ENCODE measurements around the gene SHCBP1L.

Gene SHCBP1L

DNA sequence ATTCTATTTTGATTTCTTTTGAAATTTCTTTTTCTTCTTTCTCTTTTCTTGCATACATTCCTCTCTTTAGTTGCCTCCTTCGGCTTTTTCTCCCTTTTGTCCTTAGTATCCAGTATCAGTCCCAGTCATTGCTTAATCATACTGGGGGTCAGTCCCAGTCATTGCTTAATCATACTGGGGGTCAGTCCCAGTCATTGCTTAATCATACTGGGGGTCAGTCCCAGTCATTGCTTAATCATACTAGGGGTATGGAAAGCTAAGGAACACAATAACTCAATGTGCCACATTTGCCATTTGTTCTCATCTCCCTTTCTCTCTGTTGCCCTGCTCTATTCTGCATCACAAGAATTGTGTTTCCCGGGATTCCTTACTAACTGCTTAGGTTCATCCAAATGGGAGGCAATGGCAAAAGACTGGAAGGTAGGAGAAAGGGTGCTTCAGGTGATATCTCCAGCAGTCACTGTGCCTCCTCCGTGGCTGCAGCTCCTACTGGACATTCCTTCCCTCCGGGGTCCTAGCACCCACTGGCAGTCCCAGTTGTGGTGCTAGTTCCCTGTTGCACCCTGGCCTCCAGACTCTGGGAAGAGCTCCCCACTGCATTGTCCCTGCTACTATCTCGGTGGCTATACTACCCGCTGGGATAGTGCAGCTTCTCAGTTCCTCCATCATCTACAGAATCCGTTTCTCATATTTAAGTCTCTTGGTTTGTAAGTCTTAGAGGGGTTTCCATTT lies 37.6 kb upstream of the SHCBP1L start:
- H3K27ac ChIP-seq (replicated peaks): no peak overlapping the region
- TF ChIP-seq, protein P1, sequence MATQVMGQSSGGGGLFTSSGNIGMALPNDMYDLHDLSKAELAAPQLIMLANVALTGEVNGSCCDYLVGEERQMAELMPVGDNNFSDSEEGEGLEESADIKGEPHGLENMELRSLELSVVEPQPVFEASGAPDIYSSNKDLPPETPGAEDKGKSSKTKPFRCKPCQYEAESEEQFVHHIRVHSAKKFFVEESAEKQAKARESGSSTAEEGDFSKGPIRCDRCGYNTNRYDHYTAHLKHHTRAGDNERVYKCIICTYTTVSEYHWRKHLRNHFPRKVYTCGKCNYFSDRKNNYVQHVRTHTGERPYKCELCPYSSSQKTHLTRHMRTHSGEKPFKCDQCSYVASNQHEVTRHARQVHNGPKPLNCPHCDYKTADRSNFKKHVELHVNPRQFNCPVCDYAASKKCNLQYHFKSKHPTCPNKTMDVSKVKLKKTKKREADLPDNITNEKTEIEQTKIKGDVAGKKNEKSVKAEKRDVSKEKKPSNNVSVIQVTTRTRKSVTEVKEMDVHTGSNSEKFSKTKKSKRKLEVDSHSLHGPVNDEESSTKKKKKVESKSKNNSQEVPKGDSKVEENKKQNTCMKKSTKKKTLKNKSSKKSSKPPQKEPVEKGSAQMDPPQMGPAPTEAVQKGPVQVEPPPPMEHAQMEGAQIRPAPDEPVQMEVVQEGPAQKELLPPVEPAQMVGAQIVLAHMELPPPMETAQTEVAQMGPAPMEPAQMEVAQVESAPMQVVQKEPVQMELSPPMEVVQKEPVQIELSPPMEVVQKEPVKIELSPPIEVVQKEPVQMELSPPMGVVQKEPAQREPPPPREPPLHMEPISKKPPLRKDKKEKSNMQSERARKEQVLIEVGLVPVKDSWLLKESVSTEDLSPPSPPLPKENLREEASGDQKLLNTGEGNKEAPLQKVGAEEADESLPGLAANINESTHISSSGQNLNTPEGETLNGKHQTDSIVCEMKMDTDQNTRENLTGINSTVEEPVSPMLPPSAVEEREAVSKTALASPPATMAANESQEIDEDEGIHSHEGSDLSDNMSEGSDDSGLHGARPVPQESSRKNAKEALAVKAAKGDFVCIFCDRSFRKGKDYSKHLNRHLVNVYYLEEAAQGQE (IDR thresholded peaks at IDR 0.05; ENCODE audit: insufficient replicate concordance, low read depth): no peak
- TF ChIP-seq SPI1 (IDR thresholded peaks at IDR 0.05; ENCODE audit: borderline replicate concordance, low read depth) (no peak), GABPA (IDR thresholded peaks at IDR 0.05; ENCODE audit: low read depth) (no peak), POLR2AphosphoS5 (IDR thresholded peaks at IDR 0.05; ENCODE audit: low read depth) (no peak)
- TF ChIP-seq, protein P2, sequence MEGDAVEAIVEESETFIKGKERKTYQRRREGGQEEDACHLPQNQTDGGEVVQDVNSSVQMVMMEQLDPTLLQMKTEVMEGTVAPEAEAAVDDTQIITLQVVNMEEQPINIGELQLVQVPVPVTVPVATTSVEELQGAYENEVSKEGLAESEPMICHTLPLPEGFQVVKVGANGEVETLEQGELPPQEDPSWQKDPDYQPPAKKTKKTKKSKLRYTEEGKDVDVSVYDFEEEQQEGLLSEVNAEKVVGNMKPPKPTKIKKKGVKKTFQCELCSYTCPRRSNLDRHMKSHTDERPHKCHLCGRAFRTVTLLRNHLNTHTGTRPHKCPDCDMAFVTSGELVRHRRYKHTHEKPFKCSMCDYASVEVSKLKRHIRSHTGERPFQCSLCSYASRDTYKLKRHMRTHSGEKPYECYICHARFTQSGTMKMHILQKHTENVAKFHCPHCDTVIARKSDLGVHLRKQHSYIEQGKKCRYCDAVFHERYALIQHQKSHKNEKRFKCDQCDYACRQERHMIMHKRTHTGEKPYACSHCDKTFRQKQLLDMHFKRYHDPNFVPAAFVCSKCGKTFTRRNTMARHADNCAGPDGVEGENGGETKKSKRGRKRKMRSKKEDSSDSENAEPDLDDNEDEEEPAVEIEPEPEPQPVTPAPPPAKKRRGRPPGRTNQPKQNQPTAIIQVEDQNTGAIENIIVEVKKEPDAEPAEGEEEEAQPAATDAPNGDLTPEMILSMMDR (IDR thresholded peaks at IDR 0.05; ENCODE audit: insufficient read depth, low read length): no peak
- no peak overlapping the region for H3K4me3 ChIP-seq (replicated peaks; ENCODE audit: insufficient read depth, low read length)
- no peak for DNase-seq (ENCODE audit: low read depth in 1 of 2, low spot score in 1 of 2)
- H3K27me3 ChIP-seq (ENCODE audit: insufficient read depth, poor library complexity, severe bottlenecking): no peaks in the 10 kb centered on the region

DNA sequence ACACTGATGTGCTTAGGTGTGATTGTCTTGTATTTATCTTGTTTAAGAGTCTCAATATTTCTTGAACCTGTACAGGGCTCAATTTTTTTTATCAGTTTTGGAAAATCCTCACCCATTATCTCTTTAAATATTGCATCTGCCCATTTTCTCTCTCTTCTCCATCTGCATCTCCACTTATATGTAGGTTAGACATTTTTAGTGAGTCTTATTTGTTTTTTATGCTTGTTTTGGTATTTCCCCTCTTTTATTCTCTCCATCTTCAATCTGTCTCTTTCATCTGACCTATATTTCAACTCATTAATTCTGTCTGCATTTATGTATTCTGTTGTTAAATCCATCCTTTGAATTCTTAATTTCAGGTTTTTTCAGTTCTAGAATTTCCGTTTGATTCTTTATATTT lies 32.9 kb upstream of the SHCBP1L start:
- H3K27ac ChIP-seq (replicated peaks): no peak overlapping the region
- H3K27me3 ChIP-seq (ENCODE audit: insufficient read depth, poor library complexity, severe bottlenecking): no peaks in the 10 kb centered on the region
- no peak for DNase-seq (ENCODE audit: low read depth in 1 of 2, low spot score in 1 of 2)
- no peak overlapping the region for H3K4me3 ChIP-seq (replicated peaks; ENCODE audit: insufficient read depth, low read length)
- TF ChIP-seq, protein P2 (IDR thresholded peaks at IDR 0.05; ENCODE audit: insufficient read depth, low read length): no peak
- TF ChIP-seq SPI1 (IDR thresholded peaks at IDR 0.05; ENCODE audit: borderline replicate concordance, low read depth) (no peak), GABPA (IDR thresholded peaks at IDR 0.05; ENCODE audit: low read depth) (no peak), POLR2AphosphoS5 (IDR thresholded peaks at IDR 0.05; ENCODE audit: low read depth) (no peak)
- TF ChIP-seq, protein P1 (IDR thresholded peaks at IDR 0.05; ENCODE audit: insufficient replicate concordance, low read depth): no peak

DNA sequence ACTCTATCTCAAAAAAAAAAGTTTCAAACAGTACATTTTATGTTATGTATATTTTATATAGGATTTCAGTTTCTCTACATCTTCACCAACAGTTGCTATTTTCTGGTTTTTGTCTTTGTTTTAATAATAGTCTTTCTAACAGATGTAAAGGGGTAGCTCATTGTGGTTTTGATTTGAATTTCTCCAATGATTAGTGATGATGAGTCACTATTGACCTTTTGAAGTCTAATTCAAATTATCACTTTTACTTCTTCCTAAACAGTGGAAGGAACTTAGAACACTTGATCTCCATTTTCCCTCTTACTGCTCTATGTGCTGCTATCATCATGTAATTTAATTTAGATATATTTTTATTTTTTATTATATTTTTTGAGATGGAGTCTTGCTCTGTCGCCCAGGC lies 31.7 kb upstream of the SHCBP1L start:
- TF ChIP-seq SPI1 (IDR thresholded peaks at IDR 0.05; ENCODE audit: borderline replicate concordance, low read depth) (no peak), GABPA (IDR thresholded peaks at IDR 0.05; ENCODE audit: low read depth) (no peak), POLR2AphosphoS5 (IDR thresholded peaks at IDR 0.05; ENCODE audit: low read depth) (no peak)
- TF ChIP-seq, protein P1 (IDR thresholded peaks at IDR 0.05; ENCODE audit: insufficient replicate concordance, low read depth): no peak
- TF ChIP-seq, protein P2 (IDR thresholded peaks at IDR 0.05; ENCODE audit: insufficient read depth, low read length): no peak

More for the DNA sequence above, 31.7 kb upstream of the SHCBP1L start:
- Histone ChIP-seq H3K27me3 (ENCODE audit: insufficient read depth, poor library complexity, severe bottlenecking) (no peaks in the 10 kb centered on the region), H3K4me3 (replicated peaks; ENCODE audit: insufficient read depth, low read length) (no peak overlapping the region), H3K27ac (replicated peaks) (no peak overlapping the region)
- DNase-seq (ENCODE audit: low read depth in 1 of 2, low spot score in 1 of 2): no peak

Data from HL-60 (cell line).